GM10847 (cell line): ENCODE data around the gene PRKN.

Experiments used
- POLR2A ChIP-seq: IDR thresholded peaks from 2 replicates; pipeline ENCODE4 v1.6.1; 2011; ENCODE audit not compliant: insufficient read length; ENCODE audit errors: extremely low read depth

The PRKN gene

GRCh38 chr6:162056061-162056460 lies 671.5 kb downstream of the PRKN start:
- no peak for TF ChIP-seq POLR2A

- TF ChIP-seq POLR2A, result no peak
Measured at GRCh38 chr6:162055365-162055764, 672.2 kb downstream of the PRKN start.

GRCh38 chr6:162053084-162053483 lies 674.5 kb downstream of the PRKN start:
- TF ChIP-seq POLR2A, result no peak

DNA sequence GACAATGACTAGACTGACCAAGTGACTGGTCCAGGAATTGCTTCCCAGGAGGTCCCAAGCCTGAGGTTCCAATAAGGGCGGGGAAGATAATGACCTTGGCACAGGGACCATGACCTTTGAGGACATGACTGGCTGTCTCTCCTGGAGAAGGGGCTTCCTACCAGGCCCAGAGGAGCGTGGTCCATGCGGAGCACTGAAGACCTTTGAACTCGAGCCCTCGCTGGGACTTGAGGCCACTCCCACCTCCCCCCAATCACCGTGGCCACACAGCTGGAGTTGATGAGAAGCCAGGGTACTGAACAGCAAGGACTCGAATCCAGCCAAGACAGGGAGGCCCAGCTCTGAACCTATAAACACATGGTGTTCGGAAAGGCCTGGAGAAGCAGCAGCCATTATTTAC lies 677.0 kb downstream of the PRKN start:
- no peak for TF ChIP-seq POLR2A

DNA sequence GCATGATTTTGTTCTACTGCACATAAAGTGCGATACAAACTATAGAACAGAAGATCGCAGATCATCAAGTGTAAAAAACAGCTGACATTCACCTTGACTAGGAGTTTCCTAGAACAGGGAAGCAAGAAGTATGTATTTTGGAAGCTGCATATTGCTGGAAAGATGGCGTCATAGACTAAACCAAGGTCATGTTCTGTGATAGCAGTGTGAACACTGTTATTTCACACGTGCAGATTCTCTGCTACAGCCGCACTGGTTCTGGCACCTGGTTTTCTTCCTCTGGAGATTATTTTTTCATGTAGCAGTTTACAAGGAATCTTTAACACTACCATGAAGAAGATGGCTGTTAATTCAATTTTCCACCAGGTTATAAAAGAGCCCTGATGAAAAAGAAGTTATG lies 681.2 kb downstream of the PRKN start:
- no peak for TF ChIP-seq POLR2A

DNA sequence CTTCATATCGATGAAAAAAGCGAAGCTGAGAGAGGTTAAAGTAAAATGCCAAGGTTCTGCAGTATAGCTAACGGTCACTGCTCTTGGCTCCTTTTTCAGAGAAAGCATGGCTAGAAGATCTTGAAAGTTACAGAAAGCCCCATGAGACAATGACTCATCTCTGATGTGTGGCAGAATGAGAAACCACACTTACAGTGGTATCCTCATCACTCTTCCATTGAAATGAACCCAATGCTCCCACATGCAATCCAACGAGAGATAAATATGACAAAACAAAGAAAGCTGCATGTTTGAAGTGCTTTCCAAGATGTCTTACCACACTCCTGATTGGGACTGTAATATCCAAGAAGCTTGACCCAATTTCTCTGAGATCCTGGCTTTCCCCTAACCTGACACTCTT lies 694.9 kb downstream of the PRKN start:
- no peak for TF ChIP-seq POLR2A

- TF ChIP-seq POLR2A, result no peak
Measured at GRCh38 chr6:162029873-162030576, 697.5 kb downstream of the PRKN start.

DNA sequence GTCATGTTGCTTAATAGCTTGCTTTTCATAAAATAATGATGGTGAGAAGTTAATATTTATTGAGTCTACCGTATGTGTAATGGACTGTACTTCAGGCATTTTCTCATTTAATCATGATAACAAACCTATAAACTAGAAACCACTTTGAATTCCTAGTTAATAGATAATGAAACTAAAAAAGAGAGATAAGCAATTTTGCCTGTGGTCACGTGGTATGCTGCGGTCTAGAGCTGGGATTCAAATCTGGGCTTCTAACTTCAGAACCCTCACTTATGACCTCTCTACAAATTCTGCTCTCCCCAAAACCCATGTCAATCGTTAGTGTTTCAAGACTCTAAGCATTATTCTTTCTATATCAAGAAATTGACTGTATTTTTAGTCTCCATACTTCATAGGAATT lies 700.7 kb downstream of the PRKN start:
- no peak for TF ChIP-seq POLR2A

DNA sequence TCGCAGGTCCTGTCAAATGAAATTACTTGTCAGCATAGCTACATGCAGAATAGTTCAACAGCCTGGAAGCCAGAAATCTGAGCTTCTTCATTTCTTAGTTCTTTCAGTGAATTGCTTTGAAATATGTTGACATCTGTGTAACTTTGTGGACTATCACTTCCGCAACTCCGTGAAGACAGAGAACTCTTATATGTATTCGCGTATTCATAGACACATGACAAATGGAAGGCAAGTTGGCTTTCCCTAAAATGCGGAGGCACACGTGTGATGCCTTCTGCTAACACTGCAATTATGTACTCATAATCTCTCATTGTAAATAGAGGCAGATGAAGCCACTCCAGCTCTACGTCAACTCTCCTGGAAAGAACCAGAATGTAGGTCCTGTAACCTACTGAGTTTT lies 701.5 kb downstream of the PRKN start:
- no peak for TF ChIP-seq POLR2A

- TF ChIP-seq POLR2A, result no peak
Measured at GRCh38 chr6:162019349-162019748, 708.2 kb downstream of the PRKN start.

- no peak for TF ChIP-seq POLR2A
Measured at GRCh38 chr6:162017536-162017935, 710.0 kb downstream of the PRKN start.

- TF ChIP-seq POLR2A, result no peak
Measured at GRCh38 chr6:162014069-162014811, 713.3 kb downstream of the PRKN start.

DNA sequence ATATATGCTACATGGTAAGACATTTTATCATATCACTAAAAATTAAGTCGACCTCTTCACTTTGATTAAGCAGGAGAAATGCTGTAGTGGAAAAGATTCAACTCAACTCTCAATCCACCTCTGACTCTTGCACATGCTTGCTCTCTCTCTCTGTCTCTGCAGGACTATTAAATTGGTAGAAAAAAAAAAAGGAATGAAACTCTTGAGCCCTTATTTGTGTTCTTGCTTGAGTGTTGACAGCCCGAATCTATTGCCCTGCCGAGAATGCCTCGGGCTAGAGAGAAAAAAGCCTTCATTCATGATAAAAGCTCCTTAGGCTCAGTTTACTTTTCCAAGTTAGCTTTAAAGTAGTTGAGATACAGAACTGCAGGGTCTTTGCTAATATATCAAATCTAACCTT lies 722.2 kb downstream of the PRKN start:
- TF ChIP-seq POLR2A, result no peak

DNA sequence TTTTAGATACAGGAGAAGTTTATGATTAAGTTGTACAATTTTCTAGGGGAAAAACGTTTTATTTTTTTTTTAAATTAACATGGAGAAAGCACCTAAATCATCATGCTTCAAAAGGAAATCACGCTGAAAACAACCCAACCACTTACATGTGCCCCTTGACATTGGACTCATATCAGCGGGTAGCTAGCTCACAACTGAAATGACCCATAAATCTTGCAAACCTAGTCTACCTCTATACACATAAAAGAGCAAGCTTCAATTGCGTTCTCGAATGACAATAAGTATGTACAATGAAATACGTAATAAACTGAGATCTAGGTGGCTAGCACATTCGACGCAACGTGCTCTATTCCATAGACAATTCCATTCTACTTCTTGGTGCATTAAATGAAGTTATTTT lies 730.8 kb downstream of the PRKN start:
- no peak for TF ChIP-seq POLR2A

DNA sequence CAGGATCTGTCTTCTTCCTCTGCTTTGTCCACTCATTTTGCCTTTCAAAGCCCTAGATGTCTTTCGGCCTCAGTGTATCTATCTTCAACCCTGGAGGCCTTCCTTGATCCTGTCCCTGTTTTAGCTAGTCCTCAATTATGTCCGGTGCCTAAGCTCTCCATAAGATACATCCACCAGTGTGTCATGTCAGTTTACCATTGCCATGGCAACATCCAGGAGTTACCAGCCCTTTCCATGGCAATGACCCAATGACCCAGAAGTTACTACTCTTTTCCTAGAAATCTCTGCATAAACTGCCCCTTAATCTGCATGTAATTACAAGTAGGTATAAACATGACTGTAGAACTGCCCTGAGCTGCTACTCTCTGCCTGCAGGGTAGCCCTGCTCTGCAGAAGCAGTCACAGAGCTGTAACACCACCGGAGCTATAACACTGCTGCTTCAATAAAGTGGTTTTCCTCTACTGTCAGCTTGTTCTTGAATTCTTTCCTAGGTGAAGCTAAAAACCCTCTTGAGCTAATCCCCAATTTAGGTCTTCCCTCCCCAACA lies 741.6 kb downstream of the PRKN start:
- no peak for TF ChIP-seq POLR2A

DNA sequence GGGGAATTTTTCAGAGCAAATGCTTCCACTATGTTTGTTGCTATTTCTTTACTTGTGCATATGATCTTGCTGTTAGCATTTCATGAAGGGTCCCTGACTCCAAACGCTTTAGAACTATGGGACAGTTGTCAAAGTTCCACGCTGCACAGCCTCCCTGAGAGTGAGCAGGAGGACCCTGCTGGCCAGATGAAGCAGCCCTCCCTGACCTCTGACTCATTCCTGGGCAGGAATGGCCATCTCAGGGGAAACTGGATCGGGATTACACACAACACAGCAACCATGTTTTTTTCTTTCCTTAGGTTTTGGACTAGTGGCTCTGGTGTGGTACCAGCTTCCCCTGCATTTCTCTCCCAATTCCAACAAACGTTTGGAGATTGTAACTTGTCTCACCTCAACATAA lies 742.9 kb downstream of the PRKN start:
- no peak for TF ChIP-seq POLR2A
